ENCODE data around the gene GFPT2.

Gene GFPT2

GRCh38 chr5:180294913-180295555 lies 58.1 kb downstream of the GFPT2 start:
- Mint-ChIP-seq H3K36me3 (peaks cover 14% of the 10 kb centered on the region), H3K27ac (no peak overlapping the region), H3K4me1 (peaks cover 26% of the 10 kb centered on the region), H3K9me3 (no peaks in the 10 kb centered on the region), H3K4me3 (no peak overlapping the region)
- DNase-seq (ENCODE audit: low spot score in 2 of 2) (no peak), ATAC-seq (no peak)

DNA sequence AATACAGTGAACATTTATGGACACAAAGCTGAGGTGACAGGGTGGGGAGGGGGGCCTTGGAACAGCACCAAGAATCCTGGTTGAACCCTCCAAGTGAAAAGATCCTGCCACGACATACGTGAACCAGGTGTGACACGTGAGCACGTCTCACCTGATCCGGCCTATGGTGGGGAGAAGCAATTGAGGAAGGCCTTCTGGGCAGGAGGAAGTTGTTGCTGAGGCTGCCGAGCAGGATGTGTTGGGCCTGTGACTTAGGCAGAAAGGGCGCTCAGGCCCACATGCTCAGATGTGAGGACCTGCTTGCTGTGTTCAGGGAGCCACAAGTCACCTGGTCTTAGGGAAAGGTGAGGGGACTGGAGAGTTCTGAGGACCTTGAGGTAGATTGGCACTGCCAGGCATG lies 58.7 kb downstream of the GFPT2 start:
- ATAC-seq, result no peak

DNA sequence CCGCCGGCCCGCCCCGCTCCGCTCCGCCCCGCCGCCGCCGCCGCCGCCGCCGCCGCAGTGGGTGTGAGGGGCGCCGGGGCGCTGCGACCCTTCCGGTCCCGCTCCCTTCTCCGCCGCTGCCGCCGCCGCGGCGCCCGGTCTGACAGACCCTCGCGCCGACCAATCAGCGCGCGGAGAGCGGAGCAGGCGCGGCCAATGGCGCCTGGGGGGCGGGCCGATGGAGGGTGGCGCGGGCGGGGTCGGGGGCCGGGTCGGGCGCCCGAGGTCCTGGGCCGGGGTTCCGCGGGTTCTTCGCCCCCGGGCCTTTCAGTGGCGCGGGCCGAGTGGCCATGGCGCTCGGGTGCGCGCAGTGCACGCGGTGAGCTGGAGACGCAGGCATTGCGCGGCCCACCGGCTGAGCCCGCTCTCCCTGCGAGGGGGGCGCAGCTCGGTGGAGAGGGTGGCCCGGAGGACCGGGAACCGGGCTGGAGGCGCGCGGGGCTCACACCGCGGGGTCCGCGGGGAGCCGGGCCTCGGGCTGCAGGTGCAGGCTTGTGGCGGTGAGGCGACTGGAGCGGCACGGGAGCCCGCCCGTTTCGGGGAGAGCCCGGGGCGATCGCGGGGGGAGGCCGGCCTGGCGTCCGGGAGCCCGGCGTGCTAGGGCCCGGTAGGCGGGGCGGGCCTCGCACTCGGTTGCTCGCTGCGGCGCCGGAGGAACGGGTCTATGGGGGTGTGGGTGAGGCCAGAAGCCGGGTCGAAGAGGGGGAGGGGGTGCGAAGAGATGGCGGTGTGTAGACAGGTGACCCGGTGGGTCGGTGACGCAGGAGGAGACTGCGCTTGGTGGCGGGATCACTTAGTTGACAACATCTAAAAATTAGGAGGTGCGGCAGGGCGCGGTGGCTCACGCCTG lies 60.9 kb downstream of the GFPT2 start, which contains the start of gene MAPK9:
TSS of gene MAPK9 (minus strand) at position 141 of the 889 bp plus-strand sequence. CDS start 11,522 bp downstream, outside the sequence.
- no peaks in the 10 kb centered on the region for H3K9me3 Mint-ChIP-seq
- peaks cover 43% of the 10 kb centered on the region for H3K4me1 Mint-ChIP-seq
- DNase-seq (ENCODE audit: low spot score in 2 of 2), result peak; percentile 81 to 89
- peak within 1 kb of the TSS; percentile 93 for H3K27ac Mint-ChIP-seq
- peak within 1 kb of the TSS; percentile 85 for H3K4me3 Mint-ChIP-seq
- H3K36me3 Mint-ChIP-seq, result peaks cover 14% of the 10 kb centered on the region
- ATAC-seq, result peak; percentile 90

More for the DNA sequence above, 58.7 kb downstream of the GFPT2 start:
- Mint-ChIP-seq H3K4me1 (peaks cover 32% of the 10 kb centered on the region), H3K36me3 (peaks cover 14% of the 10 kb centered on the region), H3K27ac (peak overlapping the region; percentile 90), H3K9me3 (no peaks in the 10 kb centered on the region), H3K4me3 (no peak overlapping the region)
- no peak for DNase-seq (ENCODE audit: low spot score in 2 of 2)

- Mint-ChIP-seq H3K9me3 (no peaks in the 10 kb centered on the region), H3K4me1 (peaks cover 43% of the 10 kb centered on the region)
- peak; percentile 32 to 68 for DNase-seq (ENCODE audit: low spot score in 2 of 2)
Observed at GRCh38 chr5:180291234-180291940, 61.7 kb downstream of the GFPT2 start.

GRCh38 chr5:180290568-180291233 lies 62.4 kb downstream of the GFPT2 start:
- peak overlapping the region; percentile 93 for H3K27ac Mint-ChIP-seq
- H3K4me1 Mint-ChIP-seq, result peaks cover 43% of the 10 kb centered on the region
- DNase-seq (ENCODE audit: low spot score in 2 of 2) (no peak), ATAC-seq (no peak)
- H3K4me3 Mint-ChIP-seq, result peak overlapping the region; percentile 85
- H3K36me3 Mint-ChIP-seq, result peaks cover 26% of the 10 kb centered on the region
- H3K9me3 Mint-ChIP-seq, result no peaks in the 10 kb centered on the region

More at GRCh38 chr5:180291234-180291940, 61.7 kb downstream of the GFPT2 start:
- ATAC-seq, result peak; percentile 43
- Mint-ChIP-seq H3K36me3 (peaks cover 19% of the 10 kb centered on the region), H3K4me3 (peak overlapping the region; percentile 85), H3K27ac (peak overlapping the region; percentile 93)

- Mint-ChIP-seq H3K36me3 (peaks cover 29% of the 10 kb centered on the region), H3K9me3 (no peaks in the 10 kb centered on the region)
Observed at GRCh38 chr5:180289966-180290365, 63.2 kb downstream of the GFPT2 start.

GRCh38 chr5:180289433-180289832 lies 63.7 kb downstream of the GFPT2 start:
- H3K4me3 Mint-ChIP-seq, result no peak overlapping the region
- H3K9me3 Mint-ChIP-seq, result no peaks in the 10 kb centered on the region
- H3K4me1 Mint-ChIP-seq, result peaks cover 43% of the 10 kb centered on the region
- no peak for ATAC-seq
- peaks cover 32% of the 10 kb centered on the region for H3K36me3 Mint-ChIP-seq
- H3K27ac Mint-ChIP-seq, result no peak overlapping the region
- no peak for DNase-seq (ENCODE audit: low spot score in 2 of 2)

More at GRCh38 chr5:180289966-180290365, 63.2 kb downstream of the GFPT2 start:
- Mint-ChIP-seq H3K4me1 (peaks cover 43% of the 10 kb centered on the region), H3K4me3 (peak overlapping the region; percentile 85), H3K27ac (no peak overlapping the region)
- DNase-seq (ENCODE audit: low spot score in 2 of 2), result no peak
- ATAC-seq, result no peak

- no peaks in the 10 kb centered on the region for H3K9me3 Mint-ChIP-seq
- H3K27ac Mint-ChIP-seq, result no peak overlapping the region
- peaks cover 32% of the 10 kb centered on the region for H3K36me3 Mint-ChIP-seq
- no peak overlapping the region for H3K4me3 Mint-ChIP-seq
- DNase-seq (ENCODE audit: low spot score in 2 of 2), result no peak
- peaks cover 37% of the 10 kb centered on the region for H3K4me1 Mint-ChIP-seq
- no peak for ATAC-seq
Observed at GRCh38 chr5:180287868-180288267, 65.3 kb downstream of the GFPT2 start.

DNA sequence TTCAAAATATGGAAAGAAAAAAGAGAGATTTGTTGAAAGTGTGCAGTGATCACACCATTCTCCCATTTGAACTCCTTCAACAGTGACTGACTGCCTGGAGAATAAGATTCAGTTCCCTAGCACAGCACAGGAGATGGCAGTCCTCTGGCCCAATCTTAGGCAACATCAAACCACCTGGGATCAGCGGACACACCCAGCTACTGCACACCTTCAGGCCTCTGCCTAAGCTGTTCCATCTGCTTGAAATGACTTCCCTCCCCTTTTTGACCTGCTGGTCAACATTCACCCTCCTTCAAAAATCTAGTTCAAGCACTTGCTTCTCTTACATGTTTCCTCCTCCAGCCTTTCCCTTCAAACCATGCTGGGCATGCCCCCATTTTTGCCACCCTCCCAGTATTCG lies 65.7 kb downstream of the GFPT2 start:
- Mint-ChIP-seq H3K36me3 (peaks cover 32% of the 10 kb centered on the region), H3K9me3 (no peaks in the 10 kb centered on the region), H3K4me1 (peaks cover 38% of the 10 kb centered on the region), H3K4me3 (no peak overlapping the region), H3K27ac (no peak overlapping the region)
- DNase-seq (ENCODE audit: low spot score in 2 of 2) (no peak), ATAC-seq (no peak)

DNA sequence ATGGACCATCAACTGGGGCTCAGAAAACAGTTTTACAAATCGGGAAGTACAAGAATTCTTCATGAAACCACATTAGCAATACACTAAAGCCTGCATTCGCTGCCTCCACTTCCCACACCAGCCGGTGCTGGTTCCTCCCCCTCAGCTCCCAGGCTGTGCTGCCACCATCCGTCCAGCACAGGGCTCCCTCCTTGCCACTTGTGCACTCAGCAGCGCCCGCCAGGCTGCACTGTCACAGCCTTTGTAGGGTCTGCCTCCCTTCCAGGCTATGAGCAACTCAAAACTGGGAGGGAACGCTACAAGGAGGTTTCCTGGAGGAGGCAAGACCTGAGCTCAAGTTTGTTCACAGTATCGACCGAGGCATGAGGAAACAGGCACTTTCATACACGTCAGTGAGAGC lies 69.0 kb downstream of the GFPT2 start:
- no peak for ATAC-seq
- no peak overlapping the region for H3K4me3 Mint-ChIP-seq
- H3K36me3 Mint-ChIP-seq, result peaks cover 43% of the 10 kb centered on the region
- H3K9me3 Mint-ChIP-seq, result no peaks in the 10 kb centered on the region
- H3K27ac Mint-ChIP-seq, result no peak overlapping the region
- DNase-seq (ENCODE audit: low spot score in 2 of 2), result peak in 1 of 2 donors; percentile 35
- peaks cover 27% of the 10 kb centered on the region for H3K4me1 Mint-ChIP-seq

GRCh38 chr5:180283026-180283615 lies 70.0 kb downstream of the GFPT2 start:
- peaks cover 53% of the 10 kb centered on the region for H3K36me3 Mint-ChIP-seq
- no peak for ATAC-seq

GRCh38 chr5:180282281-180282680 lies 70.9 kb downstream of the GFPT2 start:
- no peak for DNase-seq (ENCODE audit: low spot score in 2 of 2)
- H3K4me1 Mint-ChIP-seq, result peaks cover 17% of the 10 kb centered on the region
- no peak overlapping the region for H3K4me3 Mint-ChIP-seq
- H3K27ac Mint-ChIP-seq, result peak overlapping the region; percentile 69
- H3K36me3 Mint-ChIP-seq, result peaks cover 59% of the 10 kb centered on the region
- no peak for ATAC-seq
- peaks cover 4% of the 10 kb centered on the region for H3K9me3 Mint-ChIP-seq

More at GRCh38 chr5:180283026-180283615, 70.0 kb downstream of the GFPT2 start:
- Mint-ChIP-seq H3K4me1 (peaks cover 25% of the 10 kb centered on the region), H3K4me3 (no peak overlapping the region), H3K27ac (peak overlapping the region; percentile 69), H3K9me3 (peaks cover 3% of the 10 kb centered on the region)
- DNase-seq (ENCODE audit: low spot score in 2 of 2), result no peak

GRCh38 chr5:180281706-180282105 lies 71.4 kb downstream of the GFPT2 start:
- peaks cover 17% of the 10 kb centered on the region for H3K4me1 Mint-ChIP-seq
- no peak for DNase-seq (ENCODE audit: low spot score in 2 of 2)
- H3K27ac Mint-ChIP-seq, result no peak overlapping the region
- H3K9me3 Mint-ChIP-seq, result peaks cover 6% of the 10 kb centered on the region
- no peak overlapping the region for H3K4me3 Mint-ChIP-seq
- ATAC-seq, result no peak
- peaks cover 63% of the 10 kb centered on the region for H3K36me3 Mint-ChIP-seq

- ATAC-seq (no peak), DNase-seq (ENCODE audit: low spot score in 2 of 2) (no peak)
- Mint-ChIP-seq H3K4me3 (no peak overlapping the region), H3K27ac (no peak overlapping the region), H3K4me1 (no peaks in the 10 kb centered on the region), H3K36me3 (peaks cover 59% of the 10 kb centered on the region), H3K9me3 (peaks cover 19% of the 10 kb centered on the region)
Observed at GRCh38 chr5:180274695-180275094, 78.4 kb downstream of the GFPT2 start.
